GOT3 (cell line): ENCODE data around the gene PDE8B.

Experiments
- DNase-seq: peaks from one replicate; lab custom pipeline; 2025; ENCODE audit warnings: mixed read lengths; lab: John Stamatoyannopoulos, UW

The PDE8B gene

DNA sequence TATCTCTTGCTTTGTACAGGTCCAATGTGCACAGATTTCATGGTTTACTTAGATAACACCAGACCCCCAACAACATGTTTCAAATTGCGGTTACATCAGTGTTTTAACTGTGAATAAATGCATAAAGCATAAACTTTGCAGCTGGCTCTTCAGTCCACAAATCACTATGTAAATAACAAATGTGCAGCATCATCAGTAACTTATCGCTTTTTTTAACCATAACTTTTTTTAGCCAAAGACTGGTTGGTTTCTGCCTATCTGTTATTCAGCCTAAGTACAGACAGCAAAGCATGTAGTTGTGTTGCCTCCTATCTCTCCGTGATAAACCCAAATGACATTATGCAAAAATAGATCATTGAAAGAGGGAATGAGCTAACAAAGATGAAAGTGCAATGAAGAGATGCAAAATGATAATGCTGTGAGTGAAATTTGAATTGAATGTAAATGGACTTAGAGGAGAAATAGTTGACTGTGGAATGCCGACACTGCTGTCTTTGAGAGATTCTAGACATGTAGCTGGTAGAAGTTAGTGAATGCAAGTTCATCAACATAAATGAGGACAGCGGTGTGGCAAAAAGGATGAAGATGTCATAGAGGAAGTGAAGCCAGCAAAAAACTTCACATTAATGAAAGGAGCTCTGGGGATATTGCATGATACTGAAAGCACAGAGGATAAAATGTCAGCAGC lies 108.8 kb downstream of the PDE8B start:
- DNase-seq: no peak

DNA sequence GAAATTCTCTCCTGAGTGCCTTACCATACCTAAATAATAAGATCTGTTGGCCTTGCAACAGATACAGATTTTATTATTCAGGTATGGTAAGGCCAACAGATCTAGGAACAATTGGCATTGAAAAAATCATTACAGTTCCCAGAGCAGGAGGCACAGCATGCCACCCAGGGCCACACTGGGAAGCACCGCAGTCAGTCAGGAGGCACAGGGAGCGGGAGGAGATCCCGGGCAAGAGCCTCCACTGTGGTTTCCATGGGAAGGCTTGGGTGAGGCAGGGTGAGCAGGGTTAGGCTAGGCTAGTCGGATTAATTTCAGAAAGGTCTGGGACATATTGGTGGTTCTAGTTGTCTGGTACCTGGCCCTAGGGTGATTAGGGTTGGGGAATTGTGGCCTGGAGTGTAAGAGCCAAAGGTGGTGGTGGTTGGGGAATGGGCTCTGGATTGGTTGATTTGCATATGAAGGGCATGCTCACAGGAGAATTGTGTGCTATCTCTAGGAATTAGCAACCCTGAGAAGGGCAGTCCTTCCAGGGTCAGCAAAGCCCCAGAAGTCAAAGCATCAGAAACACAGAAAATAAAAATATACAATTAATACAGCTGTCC lies 111.4 kb downstream of the PDE8B start:
- no peak for DNase-seq

DNA sequence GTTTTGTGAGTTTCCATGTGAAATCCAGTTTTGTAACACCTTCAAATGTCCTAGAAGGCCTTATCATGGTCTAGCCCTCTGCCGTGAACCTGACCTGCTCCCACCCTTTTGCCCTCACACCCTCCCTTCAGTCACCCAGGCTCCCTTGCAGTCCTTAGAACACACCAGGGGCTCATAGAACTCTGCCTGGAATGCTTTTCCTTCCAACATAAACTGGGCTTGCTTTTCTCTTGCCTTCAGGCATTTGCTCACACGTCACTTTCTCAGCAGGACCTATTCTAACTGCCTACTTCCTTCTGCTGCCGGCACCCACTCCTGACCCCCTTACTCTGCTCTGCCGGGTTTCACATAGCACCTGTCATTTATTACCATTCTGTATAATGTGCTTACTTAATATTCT lies 111.9 kb downstream of the PDE8B start:
- DNase-seq: no peak

DNA sequence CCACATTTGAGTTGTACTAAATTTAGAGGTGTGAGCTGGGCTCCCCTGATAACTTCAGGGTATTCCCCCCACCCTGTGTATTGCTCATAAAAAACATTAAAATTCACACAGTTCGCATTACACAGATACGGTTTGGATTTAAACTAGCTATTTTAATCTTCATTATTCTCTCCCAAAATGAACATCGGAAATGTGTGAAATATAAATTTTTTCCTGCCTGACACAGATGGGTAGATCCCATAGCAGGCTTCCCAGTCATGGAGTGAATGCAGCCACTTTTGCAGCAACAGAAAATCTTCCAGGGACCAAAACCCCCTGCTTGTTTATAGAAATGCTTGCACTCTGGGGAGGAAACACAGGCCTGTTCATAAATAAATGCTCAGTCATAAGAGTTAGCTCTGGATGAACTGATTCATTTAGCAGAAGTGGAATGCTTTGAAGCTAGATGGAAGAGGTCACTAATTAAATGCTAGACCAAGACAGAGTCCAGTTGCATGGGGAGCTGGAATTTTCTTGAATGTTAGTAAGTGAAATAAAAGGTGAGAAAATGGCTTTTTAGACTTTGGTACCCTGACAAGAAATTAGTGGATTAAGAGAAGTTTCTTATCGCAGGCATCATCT lies 115.6 kb downstream of the PDE8B start:
- DNase-seq: no peak

DNA sequence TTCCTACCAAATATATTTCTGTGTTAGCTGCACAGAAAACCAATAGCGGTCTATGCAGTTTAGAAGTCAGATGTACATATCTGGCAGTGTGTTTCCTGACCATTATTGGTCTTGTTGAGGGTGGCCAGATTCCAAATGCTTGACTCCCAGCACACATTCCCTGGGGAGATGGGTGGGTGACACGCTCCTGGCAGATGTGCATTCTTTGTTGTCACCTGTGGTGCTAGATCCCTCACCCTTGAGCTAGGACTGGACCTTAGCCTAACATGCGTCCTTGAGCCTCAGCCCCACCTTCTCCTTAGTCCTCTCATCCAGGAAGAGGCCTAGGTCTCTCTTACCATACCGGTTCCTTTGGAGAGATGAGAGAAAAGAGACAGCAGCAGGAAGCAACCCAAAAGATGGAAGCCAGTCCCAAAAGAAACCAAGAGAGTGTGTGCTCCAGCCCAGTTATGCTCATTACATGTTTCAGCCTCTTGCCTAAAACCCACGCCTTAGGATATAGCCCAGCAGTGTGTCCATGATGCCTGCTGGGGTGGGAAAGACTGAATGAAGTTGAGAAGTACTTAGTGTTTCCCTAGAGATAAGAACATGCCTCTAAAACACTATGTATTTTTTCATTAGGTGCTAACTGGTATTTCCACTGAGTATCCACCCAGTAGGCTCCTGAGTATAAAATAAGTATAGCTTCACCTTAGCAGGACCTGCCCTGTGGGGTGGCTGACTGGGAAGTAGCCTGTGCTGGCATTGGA lies 116.7 kb downstream of the PDE8B start:
- no peak for DNase-seq

DNA sequence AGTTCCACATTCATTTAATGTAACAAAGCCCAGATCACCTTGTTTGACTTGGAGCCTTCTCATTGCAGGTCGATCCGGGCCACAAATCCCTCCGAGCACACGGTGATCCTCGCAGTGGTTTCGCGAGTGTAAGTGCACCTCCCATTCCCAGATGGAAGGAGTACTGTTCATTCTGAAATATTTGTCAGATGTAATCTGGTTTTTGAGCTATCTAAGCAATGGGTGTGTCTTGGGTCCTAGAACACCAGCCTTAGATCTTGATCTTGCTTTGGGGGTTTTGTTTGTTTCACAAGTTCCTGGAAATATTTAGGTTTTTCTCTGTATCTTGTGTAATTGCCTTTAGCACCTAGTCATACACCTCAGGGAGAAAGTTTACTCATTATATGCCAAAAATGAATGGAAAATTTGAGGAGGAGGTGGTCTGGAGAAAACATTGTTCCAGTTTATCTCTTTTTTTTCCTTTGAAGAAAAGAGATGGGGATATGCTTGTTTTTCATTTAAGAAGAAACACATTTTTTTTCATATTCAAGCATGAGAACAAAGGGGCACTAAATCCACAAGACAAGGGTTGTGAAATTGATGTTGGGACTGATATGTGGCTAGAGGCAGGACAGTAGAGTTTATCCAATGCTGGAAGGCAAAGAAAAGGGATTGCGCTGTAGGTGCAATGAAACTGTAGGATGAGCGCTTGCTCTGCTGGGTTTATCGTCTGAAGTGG lies 118.6 kb downstream of the PDE8B start:
- no peak for DNase-seq

DNA sequence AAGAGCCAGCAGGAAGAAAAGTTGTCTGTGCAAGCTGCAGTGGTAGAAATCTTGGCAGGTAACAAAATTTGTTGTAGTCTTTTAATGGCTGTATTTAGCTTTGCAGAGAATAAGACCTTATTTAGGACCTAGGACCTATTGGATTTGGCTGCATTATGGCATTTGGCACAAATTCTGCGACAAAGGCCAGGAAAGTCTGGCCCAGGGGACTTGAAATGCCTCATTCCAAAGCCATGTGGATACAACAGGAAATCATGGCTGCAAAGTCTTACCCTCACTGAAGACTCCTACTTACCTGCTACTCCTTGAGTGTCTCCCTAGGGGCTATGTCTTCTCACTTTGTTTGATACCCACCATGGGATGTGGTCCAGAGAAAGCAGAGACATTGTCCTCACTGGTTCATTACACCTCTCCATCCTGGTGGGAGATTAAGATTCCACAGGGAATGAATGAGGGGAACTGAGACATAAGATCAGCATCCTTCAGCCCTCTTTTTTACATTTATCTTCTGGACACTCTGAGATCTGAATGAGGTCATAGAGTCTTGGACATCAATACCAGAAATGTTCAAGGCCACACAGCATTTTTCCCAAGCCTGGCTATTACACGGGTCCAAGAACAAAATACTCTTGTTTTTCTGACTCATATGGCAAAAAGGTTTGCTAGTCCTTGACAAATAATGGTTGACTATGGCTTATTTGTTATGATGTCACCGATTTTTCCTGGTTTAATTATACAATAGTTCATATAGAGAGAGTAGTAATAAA lies 119.4 kb downstream of the PDE8B start:
- DNase-seq: no peak

DNA sequence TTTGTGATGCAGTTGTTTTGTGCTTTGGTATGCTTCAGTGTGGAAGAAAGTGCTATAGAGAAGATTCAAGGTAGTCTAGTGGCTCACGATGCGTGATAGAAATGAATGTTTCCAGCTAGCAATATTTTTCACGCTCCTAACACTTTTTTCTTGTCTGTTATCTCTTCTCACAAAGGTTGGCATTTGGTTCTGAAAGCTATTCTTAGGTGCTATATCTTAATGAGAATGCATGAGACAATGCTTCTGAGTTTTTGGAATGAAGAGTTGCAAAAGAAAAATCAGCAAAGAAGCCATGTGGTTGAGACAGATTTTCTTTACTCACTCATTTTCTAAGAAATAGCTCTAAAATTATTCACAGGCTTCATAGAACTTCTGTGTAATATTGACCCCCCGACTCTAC lies 122.6 kb downstream of the PDE8B start:
- no peak for DNase-seq

DNA sequence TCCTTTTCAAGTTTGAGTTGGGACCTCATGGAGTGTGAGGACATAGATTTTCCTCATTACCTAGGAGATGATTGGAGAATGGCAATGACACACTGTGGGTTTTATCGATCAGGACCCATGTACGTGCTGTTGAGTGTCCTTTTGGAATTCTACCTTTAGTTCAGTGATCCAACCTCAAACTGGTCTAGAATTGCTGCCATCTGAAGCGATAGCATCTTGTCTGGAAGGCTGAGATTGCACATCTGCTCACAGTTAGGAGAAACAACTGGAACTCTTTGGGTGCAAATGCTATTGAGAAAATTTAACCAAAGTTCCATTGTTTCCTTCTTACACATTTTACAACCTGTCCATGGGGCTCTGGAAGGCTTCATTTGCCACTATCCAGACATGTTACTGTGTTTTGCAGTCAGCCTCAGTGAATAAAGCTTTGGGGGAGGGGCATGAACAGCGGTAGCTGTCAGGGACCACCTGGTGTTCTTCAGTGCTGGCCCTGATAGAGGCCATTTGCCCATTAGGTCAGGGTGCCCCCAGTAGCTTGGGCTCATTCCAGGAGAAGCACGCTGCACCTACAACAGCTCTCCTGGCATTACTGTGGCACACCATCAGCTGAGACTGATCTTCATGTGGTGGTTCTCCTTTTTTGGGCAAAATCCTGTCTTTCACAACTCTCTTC lies 123.1 kb downstream of the PDE8B start:
- no peak for DNase-seq

DNA sequence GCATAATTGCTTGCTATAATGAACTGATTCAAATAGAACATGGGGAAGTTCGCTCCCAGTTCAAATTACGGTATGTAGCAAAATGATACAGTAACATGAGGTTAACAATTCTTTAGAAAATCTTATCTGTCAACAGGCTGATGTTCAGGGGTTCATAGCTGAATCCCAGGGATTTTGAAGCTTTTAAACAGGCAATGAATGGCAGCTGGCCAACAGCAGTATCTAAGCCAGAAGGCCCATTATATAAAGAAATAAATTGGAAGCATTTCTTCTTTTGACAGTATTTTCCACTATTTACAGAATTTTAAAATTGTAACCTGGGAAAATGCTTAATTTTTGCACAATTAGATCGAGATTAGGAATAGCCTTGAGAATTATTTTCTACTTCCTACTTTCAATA lies 126.8 kb downstream of the PDE8B start:
- DNase-seq: no peak

DNA sequence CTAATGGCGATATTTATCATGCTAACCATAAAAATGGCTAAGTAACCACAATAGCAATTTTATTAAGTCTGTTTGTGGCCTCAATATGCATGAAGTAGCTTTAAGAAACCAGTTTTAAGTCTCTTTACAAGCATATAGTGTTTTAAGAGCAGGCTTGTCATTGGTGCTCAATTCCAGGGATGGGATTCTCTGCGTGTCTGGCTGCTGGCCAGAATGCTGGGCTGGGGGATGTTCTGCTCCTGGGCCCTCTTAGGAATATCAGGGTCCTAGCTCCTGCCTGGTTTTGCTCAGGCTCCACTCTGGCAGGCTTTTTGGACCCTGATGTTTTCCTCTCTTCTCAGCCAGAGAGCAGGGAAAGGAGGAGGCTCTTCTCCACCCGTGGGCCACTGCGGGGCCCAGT lies 127.2 kb downstream of the PDE8B start:
- DNase-seq: no peak

DNA sequence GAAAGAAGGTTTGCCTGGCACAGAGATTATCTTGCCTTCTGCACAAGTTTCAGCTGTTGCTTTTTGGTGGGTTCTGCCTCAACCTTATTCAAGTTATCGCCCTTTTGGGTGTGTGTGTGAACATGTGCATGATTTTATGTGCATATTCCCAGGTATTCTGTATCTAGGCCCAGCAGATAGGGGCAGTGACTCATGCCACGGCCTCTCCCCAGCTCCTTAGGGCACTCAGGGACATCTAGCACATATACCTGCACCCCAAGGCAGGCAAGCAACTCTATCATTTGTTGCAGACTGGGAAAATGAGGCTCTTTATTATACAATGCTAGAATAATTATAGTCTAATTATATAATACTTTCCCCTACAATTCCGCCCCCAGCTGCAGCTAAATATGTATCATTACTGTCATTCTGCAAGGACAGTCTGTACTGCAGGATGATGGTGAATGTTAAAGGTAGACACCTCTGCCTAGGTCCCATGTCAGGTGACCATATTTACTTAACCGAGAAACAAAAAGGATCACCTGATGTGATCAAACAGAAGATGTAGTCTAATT lies 128.9 kb downstream of the PDE8B start:
- DNase-seq: no peak

DNA sequence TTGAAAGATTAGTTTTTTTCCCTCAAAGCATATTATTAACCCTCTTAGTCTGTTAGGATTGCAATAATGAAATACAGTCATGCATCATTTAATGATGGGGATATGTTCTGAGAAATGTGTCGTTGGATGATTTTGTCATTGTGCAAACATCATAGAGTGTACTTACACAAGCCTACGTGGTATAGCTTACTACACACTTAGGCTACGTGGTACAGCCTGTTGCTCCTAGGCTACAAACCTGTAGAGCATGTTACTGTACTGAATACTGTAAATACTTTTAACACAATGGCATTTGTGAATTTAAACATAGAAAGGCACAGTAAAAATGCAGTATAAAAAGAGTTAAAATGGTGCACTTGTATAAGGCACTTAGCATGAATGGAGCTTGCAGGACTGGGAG lies 132.7 kb downstream of the PDE8B start:
- DNase-seq: no peak

DNA sequence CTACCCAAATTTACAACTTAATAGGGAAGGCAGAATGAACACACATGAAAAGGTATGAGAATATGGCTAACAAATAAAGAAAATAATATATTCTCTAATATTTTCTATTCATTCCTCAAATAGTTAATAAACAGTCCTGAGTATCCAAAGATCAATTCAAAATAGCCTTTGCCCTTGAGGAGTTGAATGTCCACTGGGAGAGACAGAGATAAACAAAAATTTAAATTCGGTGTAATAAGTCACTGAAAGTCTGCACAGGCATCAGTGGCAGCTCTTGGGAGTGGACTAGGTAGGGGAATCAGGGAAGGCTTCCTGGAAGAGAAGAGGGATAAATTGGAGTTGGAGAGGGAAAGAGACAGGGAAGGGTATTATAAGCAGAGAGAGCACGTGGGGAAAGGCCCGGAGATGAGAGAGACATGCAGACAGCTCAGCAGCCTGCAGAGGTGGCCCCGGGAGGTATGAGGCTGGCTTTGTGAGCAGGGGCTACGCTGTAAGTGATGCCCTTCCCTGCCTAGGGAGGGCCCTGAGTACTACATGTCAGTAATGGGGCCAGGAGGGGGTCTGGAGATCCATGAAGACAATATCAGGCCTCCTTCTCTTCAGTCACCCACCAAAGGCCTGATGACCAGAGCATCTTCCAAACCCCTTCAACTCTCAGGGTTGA lies 137.1 kb downstream of the PDE8B start:
- DNase-seq: no peak

DNA sequence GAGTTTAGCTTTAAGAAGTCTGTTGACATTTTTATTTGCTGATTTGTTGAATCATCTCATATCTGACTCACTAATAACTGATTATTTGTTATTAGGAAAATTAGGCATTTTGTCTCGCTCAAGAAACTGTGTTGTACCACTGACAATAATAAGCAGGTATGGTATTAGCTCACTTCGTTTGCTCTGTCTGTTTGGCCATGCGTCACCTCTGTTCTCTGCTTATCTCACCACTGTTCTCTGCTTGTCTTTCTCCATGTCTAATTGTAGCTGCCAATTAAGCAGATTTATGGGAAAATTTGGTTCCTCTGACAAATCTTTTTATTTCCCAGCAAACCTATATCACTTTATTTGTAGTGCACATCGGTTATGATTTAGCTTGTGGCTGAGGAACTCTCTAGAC lies 142.8 kb downstream of the PDE8B start:
- DNase-seq: no peak

DNA sequence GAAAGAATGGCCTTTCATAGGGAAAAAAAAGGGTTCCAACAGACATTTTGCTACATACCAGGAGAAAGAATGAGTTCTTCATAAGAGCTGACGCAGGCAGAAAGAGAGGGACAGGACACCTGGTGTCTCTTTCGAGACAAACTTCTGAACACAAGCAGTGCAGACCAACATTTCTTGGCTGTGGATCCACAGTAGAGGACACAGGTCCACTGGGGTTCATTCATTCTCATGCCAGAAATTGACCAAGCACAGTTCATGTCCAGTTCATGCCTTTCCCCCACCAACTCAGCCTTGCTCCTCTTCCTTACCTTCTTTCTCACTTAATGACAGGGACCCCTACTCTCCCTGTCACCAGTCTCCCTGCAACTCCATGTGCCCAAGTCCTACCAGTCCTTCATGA lies 144.0 kb downstream of the PDE8B start:
- DNase-seq: no peak

DNA sequence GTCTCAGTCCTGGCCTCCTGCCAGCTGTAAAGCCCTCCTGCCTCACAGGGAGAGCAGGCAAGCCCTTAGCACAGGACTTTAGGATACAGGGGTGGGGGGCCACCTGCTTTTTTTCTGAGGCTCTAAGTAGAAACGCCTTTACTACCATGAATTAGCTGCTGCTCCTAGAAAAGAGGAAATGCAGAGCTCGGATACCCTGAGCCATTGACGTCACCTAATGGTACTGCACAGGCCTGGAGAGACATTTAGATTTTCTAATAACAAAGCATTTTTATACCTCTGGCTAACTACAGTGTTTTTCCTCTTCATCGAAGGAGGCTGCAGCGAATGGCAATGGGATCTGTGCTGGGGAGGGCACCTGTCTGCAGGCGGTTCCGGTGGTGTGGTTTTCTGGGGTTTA lies 144.6 kb downstream of the PDE8B start:
- no peak for DNase-seq

DNA sequence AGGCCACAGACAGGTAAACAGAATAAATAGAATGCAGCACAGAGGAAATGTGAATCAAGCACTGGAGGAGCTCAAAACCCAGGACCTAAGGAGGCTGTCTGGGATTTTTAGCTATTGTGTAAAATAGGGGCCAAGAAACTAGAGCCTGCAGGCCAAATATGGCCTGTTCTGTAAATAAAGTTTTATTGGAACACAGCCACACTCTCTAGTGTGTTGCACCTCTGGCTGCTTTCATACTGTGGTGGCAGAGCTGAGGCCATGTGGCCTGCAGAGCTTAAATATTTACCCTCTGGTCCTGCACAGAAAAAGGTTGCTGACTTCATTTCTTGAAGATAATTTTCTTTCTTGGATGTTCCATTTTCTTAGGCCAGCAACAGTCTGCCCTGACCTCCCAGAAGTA lies 145.3 kb downstream of the PDE8B start:
- no peak for DNase-seq

DNA sequence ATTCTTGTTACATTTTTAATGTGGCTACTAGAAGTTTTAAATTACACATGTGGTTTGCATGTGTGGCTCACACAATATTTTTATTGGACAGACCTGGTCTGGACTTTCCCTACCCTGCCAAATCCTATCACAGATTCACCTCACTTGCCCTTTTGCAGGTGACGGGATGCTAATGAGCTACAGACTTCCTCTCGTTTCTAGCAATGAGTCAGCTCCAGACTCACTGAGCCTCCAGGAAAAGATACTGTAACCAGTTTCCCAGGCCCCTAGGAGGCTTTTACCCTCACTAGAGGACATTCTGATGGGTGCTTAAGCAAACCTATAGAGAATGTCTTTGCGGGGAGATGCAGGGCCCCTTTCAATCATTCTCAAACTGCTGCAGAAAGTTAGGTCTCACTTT lies 146.3 kb downstream of the PDE8B start:
- no peak for DNase-seq
